ENCODE data around the gene SSBP4. TPM values are rescaled to one million over a fixed set of nuclear protein-coding genes. Genes with fewer than 3 reads are reported as not detected.
A peak's percentile ranks its signal among the peaks of the same experiment; 100 is the strongest.

Gene SSBP4
- total RNA-seq, 1 donor from 2014 or later, result 57.7 TPM

DNA sequence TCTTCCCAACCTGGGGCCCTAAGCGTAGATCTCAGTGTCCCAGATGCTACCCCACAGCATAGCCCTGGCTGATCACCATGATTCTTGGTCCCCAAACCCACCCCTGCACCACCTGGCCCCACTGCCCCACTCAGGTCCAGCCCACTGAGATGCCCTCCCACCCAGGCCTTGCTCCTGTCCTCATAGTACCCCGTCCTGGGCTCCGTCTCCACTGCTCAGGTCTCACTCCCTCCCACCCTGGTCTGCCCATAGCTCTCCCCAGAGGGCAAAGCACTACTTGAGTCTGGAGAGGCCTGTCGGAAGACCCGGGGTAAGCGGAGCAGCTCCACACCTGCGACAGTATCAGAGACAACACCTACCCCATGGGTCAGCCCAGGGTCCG, 54.5 kb downstream of the SSBP4 start:
- TF ChIP-seq, protein P1, sequence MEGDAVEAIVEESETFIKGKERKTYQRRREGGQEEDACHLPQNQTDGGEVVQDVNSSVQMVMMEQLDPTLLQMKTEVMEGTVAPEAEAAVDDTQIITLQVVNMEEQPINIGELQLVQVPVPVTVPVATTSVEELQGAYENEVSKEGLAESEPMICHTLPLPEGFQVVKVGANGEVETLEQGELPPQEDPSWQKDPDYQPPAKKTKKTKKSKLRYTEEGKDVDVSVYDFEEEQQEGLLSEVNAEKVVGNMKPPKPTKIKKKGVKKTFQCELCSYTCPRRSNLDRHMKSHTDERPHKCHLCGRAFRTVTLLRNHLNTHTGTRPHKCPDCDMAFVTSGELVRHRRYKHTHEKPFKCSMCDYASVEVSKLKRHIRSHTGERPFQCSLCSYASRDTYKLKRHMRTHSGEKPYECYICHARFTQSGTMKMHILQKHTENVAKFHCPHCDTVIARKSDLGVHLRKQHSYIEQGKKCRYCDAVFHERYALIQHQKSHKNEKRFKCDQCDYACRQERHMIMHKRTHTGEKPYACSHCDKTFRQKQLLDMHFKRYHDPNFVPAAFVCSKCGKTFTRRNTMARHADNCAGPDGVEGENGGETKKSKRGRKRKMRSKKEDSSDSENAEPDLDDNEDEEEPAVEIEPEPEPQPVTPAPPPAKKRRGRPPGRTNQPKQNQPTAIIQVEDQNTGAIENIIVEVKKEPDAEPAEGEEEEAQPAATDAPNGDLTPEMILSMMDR (IDR thresholded peaks at IDR 0.05; ENCODE audit: unreplicated experiment), result no peak
- Mint-ChIP-seq H3K4me1 (ENCODE audit: low read depth) (peaks cover 16% of the 10 kb centered on the region), H3K27me3 (no peaks in the 10 kb centered on the region), H3K27ac (no peak overlapping the region), H3K4me3 (ENCODE audit: low read depth) (no peak overlapping the region), H3K36me3 (ENCODE audit: insufficient read depth) (no peaks in the 10 kb centered on the region), H3K9me3 (ENCODE audit: low read depth) (no peaks in the 10 kb centered on the region)
- no peak for DNase-seq (ENCODE audit: low spot score, unreplicated experiment)

DNA sequence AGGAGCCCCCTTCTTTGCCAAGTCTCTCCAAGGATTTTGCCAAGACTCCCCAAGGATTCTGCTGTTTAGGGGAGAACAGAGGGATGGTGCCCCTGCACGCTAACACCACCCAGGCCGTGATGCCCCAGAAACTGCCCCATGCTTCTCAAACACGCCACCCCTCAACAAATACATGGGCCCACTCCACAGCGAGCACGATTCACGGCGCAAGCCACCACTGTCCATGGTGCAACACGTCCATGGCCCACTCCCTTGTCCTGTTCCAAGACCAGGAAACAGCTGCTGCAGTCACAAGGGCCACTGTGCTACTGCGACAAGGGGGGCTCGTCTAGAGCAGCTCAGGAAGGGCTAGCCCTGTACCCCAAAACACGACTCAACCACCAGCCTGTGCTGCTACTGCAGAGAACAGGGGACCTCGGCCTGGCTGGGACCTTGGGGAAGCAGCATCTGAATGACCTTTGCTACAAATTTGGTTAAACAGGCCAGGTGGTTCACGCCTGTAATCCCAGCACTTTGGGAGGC, 55.2 kb downstream of the SSBP4 start:
- H3K27ac Mint-ChIP-seq, result no peak overlapping the region

DNA sequence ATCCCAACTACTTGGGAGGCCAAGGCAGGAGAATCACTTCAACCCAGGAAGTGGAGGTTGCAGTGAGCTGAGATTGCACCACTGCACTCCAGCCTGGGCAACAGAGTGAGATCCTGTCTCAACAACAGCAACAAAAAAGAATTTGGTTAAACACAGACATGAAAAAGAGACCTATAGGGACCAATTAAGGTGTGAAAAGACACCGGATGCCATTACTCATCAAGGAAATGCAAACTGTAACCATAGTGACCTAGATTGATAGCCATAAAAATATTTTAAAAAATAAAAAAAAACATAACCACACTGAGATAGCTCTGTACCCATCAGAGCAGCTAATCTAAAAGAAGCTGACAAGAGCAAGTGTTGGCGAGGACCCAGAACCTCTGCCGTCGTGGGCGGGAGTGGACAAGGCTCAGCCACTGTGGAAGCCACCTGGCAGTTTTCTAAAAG, 55.8 kb downstream of the SSBP4 start:
- Mint-ChIP-seq H3K27me3 (no peaks in the 10 kb centered on the region), H3K27ac (peak overlapping the region; percentile 75), H3K36me3 (ENCODE audit: insufficient read depth) (no peaks in the 10 kb centered on the region), H3K4me1 (ENCODE audit: low read depth) (peaks cover 8% of the 10 kb centered on the region), H3K9me3 (ENCODE audit: low read depth) (no peaks in the 10 kb centered on the region), H3K4me3 (ENCODE audit: low read depth) (no peak overlapping the region)
- DNase-seq (ENCODE audit: low spot score, unreplicated experiment), result no peak
- TF ChIP-seq, protein P1 (IDR thresholded peaks at IDR 0.05; ENCODE audit: unreplicated experiment), result no peak

More for the DNA sequence above, 55.2 kb downstream of the SSBP4 start:
- Mint-ChIP-seq H3K4me3 (ENCODE audit: low read depth) (no peak overlapping the region), H3K9me3 (ENCODE audit: low read depth) (no peaks in the 10 kb centered on the region), H3K4me1 (ENCODE audit: low read depth) (peaks cover 12% of the 10 kb centered on the region), H3K27me3 (no peaks in the 10 kb centered on the region), H3K36me3 (ENCODE audit: insufficient read depth) (no peaks in the 10 kb centered on the region)
- TF ChIP-seq, protein P1 (IDR thresholded peaks at IDR 0.05; ENCODE audit: unreplicated experiment), result no peak
- no peak for DNase-seq (ENCODE audit: low spot score, unreplicated experiment)

DNA sequence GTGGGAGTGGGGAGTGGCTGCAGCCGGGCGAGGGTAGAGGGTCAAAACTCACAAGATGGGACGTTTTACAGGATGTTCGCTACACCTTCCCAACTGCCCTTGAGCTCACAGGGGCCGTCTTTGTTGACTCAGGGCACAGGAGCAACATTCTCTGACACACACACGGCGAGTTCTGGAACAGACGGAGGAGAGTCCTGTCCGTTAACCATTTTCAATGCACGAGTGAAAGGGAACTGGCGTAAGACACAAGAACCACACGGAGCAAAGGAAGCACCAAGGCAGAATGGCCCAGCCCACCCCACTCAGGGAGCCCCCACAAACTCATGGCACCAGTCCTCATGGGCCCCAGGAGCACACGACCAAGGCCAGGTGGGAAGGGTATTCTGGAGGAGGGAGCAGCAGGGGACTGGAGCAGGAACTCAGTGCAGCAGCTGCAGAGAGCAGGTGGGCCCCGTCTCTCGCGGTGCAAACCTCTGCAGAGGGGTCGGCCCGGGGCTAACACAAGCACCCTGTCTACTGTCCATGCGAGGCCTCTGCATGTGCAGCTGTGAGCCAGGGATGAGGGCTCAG, 56.6 kb downstream of the SSBP4 start:
- TF ChIP-seq, protein P1 (IDR thresholded peaks at IDR 0.05; ENCODE audit: unreplicated experiment), result no peak
- no peak overlapping the region for H3K27ac Mint-ChIP-seq
- no peak for DNase-seq (ENCODE audit: low spot score, unreplicated experiment)
- no peaks in the 10 kb centered on the region for H3K36me3 Mint-ChIP-seq (ENCODE audit: insufficient read depth)
- peaks cover 8% of the 10 kb centered on the region for H3K4me1 Mint-ChIP-seq (ENCODE audit: low read depth)
- H3K27me3 Mint-ChIP-seq, result no peaks in the 10 kb centered on the region
- H3K4me3 Mint-ChIP-seq (ENCODE audit: low read depth), result no peak overlapping the region
- no peaks in the 10 kb centered on the region for H3K9me3 Mint-ChIP-seq (ENCODE audit: low read depth)

DNA sequence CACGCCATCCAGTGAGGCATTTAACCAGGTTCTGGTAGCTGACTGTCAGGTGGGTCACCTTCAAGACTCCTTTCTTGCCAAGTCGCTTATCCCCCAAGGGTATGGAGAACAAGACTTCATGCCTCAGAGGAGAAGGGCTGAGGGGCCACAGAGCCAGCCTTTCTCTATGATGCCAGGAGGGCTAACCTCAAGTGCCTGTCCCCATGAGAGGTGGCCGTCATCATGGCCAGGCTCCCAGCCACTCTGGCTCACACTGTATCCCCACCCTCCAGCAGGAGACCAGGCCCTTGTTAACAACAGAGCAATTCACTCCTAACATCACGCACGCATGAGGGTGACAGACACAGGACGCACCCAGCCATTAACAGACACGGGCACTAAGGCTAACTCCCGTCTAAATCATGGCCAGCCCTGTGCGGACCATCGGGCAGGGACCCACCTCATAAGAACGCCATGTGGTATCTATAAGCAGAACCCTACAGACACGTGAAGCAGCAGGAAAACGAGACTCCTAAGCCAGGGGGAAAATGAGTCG, 57.4 kb downstream of the SSBP4 start:
- Mint-ChIP-seq H3K27me3 (no peaks in the 10 kb centered on the region), H3K4me1 (ENCODE audit: low read depth) (peaks cover 8% of the 10 kb centered on the region), H3K36me3 (ENCODE audit: insufficient read depth) (no peaks in the 10 kb centered on the region), H3K9me3 (ENCODE audit: low read depth) (no peaks in the 10 kb centered on the region), H3K27ac (no peak overlapping the region), H3K4me3 (ENCODE audit: low read depth) (no peak overlapping the region)
- TF ChIP-seq, protein P1 (IDR thresholded peaks at IDR 0.05; ENCODE audit: unreplicated experiment), result no peak
- no peak for DNase-seq (ENCODE audit: low spot score, unreplicated experiment)
